Measurements from ENCODE around the gene SLX4IP. TPM values are rescaled to one million over a fixed set of nuclear protein-coding genes. Genes with fewer than 3 reads are reported as not detected.

The SLX4IP gene
- total and polyA plus RNA-seq, 2 donors (not counting 3 experiments of a cell fraction or from before 2014, with no cell fraction given), result 1.9 to 4.5 TPM

GRCh38 chr20:10637563-10637962, 202.5 kb downstream of the SLX4IP start:
- Histone ChIP-seq H3K4me1 (ENCODE audit: control insufficient read depth, extremely low read depth, insufficient read depth, low read length) (peaks cover 37% of the 10 kb centered on the region), H3K9me3 (replicated peaks; ENCODE audit: control insufficient read depth, insufficient read depth, low read length) (no peaks in the 10 kb centered on the region), H3K9ac (replicated peaks; ENCODE audit: extremely low read depth, insufficient read depth, low read length) (no peak overlapping the region), H3K36me3 (ENCODE audit: control insufficient read depth in 2 of 2, extremely low read depth in 1 of 2, insufficient read depth in 2 of 2, low read length in 2 of 2) (peaks cover 6 to 31% of the 10 kb centered on the region in 2 experiments), H4K20me1 (replicated peaks; ENCODE audit: control insufficient read depth, extremely low read depth, insufficient read depth, low read length) (no peaks in the 10 kb centered on the region), H2AFZ (ENCODE audit: low read depth, low read length) (no peak overlapping the region), H3K79me2 (ENCODE audit: control insufficient read depth, insufficient read depth, low read length) (no peaks in the 10 kb centered on the region), H3K9me1 (replicated peaks; ENCODE audit: control insufficient read depth, extremely low read depth, insufficient read depth, low read length) (no peaks in the 10 kb centered on the region), H3K27ac (ENCODE audit: insufficient read depth, low read depth, low read length) (no peak overlapping the region), H3K27me3 (ENCODE audit: control insufficient read depth in 2 of 2, insufficient read depth in 2 of 2, low read length in 2 of 2) (no peaks in the 10 kb centered on the region), H3K4me3 (replicated peaks in 1 of 3; ENCODE audit: insufficient read depth in 1 of 3, low read depth in 1 of 3, low read length in 3 of 3) (no peak overlapping the region), H3K4me2 (ENCODE audit: insufficient read depth, low read length) (no peak overlapping the region)
- CTCF ChIA-PET, result interaction anchor here (1.2 to 2.7 kb wide), 7 partner anchors 10 to 85 kb away, joined by 3 to 11 read pairs (median 5); no protein-coding TSS in a partner anchor
- dilution Hi-C loops (cut with MboI; ENCODE audit: extremely low pct_ligation_motif_present, low sequenced_read_pairs), result no loop called here
- FAIRE-seq (no peak), DNase-seq (ENCODE audit: low read depth, low spot score) (peak; percentile 19)
- TF ChIP-seq FOS (IDR thresholded peaks at IDR 0.05; ENCODE audit: borderline replicate concordance, insufficient read depth, low read length) (no peak), MYC (IDR thresholded peaks at IDR 0.05; ENCODE audit: low read depth, low read length) (no peak), GATA2 (IDR thresholded peaks at IDR 0.05; ENCODE audit: insufficient read depth, insufficient read length, low read depth, low read length) (no peak), JUN (IDR thresholded peaks at IDR 0.05; ENCODE audit: borderline replicate concordance, insufficient read depth, insufficient read length, low read depth) (no peak), POLR2A (IDR thresholded peaks at IDR 0.05; ENCODE audit: low read depth, low read length) (no peak), EZH2 (IDR thresholded peaks at IDR 0.05; ENCODE audit: borderline replicate concordance, low read depth, low read length, severe bottlenecking) (no peak), POLR2AphosphoS5 (IDR thresholded peaks at IDR 0.05; ENCODE audit: insufficient read depth, low read depth, low read length) (no peak)
- TF ChIP-seq, protein P1, sequence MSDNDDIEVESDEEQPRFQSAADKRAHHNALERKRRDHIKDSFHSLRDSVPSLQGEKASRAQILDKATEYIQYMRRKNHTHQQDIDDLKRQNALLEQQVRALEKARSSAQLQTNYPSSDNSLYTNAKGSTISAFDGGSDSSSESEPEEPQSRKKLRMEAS (IDR thresholded peaks at IDR 0.05; ENCODE audit: insufficient read depth, insufficient read length), result no peak
- TF ChIP-seq, protein P2, sequence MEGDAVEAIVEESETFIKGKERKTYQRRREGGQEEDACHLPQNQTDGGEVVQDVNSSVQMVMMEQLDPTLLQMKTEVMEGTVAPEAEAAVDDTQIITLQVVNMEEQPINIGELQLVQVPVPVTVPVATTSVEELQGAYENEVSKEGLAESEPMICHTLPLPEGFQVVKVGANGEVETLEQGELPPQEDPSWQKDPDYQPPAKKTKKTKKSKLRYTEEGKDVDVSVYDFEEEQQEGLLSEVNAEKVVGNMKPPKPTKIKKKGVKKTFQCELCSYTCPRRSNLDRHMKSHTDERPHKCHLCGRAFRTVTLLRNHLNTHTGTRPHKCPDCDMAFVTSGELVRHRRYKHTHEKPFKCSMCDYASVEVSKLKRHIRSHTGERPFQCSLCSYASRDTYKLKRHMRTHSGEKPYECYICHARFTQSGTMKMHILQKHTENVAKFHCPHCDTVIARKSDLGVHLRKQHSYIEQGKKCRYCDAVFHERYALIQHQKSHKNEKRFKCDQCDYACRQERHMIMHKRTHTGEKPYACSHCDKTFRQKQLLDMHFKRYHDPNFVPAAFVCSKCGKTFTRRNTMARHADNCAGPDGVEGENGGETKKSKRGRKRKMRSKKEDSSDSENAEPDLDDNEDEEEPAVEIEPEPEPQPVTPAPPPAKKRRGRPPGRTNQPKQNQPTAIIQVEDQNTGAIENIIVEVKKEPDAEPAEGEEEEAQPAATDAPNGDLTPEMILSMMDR (IDR thresholded peaks at IDR 0.05; ENCODE audit: extremely low read depth in 1 of 2, insufficient read depth in 1 of 2, low read depth in 1 of 2, low read length in 2 of 2), result no peak
- intact Hi-C loops (cut with micrococcal nuclease), result loop anchor here (2.0 kb wide), 1 partner anchor 33 kb away; no protein-coding TSS in a partner anchor
- POLR2A ChIA-PET, result no interaction called here
- no TSS peak for BruUV-seq (replicated peaks)
